HepG2 (cell line): ENCODE results near the gene SNED1.

Experiments
- ASH2L ChIP-seq: fragments of 300-600, 200-600 bp; sonication (generic); IDR thresholded peaks from 2 replicates; pipeline ENCODE4 v1.7.0; 2017; ENCODE audit warnings: low read depth, mild to moderate bottlenecking, moderate library complexity, mixed read lengths, low read length; ENCODE audit not compliant: insufficient read length
- CCAR2 ChIP-seq: fragments of 200-400 bp; formaldehyde crosslinking; optimal IDR thresholded peaks from 2 replicates; pipeline ENCODE3; 2018; ENCODE audit warnings: low read depth, mild to moderate bottlenecking, low read length, moderate library complexity
- CTCF ChIP-seq: sonication (generic); formaldehyde crosslinking; IDR thresholded peaks from 2 replicates; pipeline ENCODE4 v1.5.0; 2020; ENCODE audit warnings: mild to moderate bottlenecking, missing genetic modification reagents, moderate library complexity
- FOXC1 ChIP-seq: sonication (generic); formaldehyde crosslinking; IDR thresholded peaks from 2 replicates; pipeline ENCODE4 v1.8.0; 2022; ENCODE audit warnings: mild to moderate bottlenecking, missing genetic modification reagents, borderline replicate concordance
- PAX8 ChIP-seq: sonication (generic); formaldehyde crosslinking; IDR thresholded peaks from 2 replicates; pipeline ENCODE4 v1.8.0; 2022; ENCODE audit warnings: mild to moderate bottlenecking, missing genetic modification reagents, borderline replicate concordance
- ZBTB7B ChIP-seq: sonication (generic); formaldehyde crosslinking; IDR thresholded peaks from 2 replicates; pipeline ENCODE4 v1.4.0; 2020; ENCODE audit warnings: missing genetic modification reagents
- ZNF282 ChIP-seq: fragments of 450-650 bp; IDR thresholded peaks from 2 replicates; pipeline ENCODE4 v1.6.1; 2018; ENCODE audit not compliant: partially characterized antibody
- ZNF441 ChIP-seq: sonication (generic); formaldehyde crosslinking; IDR thresholded peaks from 2 replicates; pipeline ENCODE4 v1.7.0; 2021; ENCODE audit warnings: missing genetic modification reagents, borderline replicate concordance
- TF ChIP-seq, protein P1 (sequence below), 2 experiments: IDR thresholded peaks; 2 replicates each; pipeline ENCODE4 v1.6.1; 2011 to 2012; ENCODE audit warnings: low read length in 2 of 2, borderline replicate concordance in 1 of 2, low read depth in 1 of 2, mild to moderate bottlenecking in 1 of 2, moderate library complexity in 1 of 2

- TF ChIP-seq ZBTB7B, result no peak
- TF ChIP-seq ZNF282, result no peak
- TF ChIP-seq CCAR2, result no peak
- TF ChIP-seq, protein P1, sequence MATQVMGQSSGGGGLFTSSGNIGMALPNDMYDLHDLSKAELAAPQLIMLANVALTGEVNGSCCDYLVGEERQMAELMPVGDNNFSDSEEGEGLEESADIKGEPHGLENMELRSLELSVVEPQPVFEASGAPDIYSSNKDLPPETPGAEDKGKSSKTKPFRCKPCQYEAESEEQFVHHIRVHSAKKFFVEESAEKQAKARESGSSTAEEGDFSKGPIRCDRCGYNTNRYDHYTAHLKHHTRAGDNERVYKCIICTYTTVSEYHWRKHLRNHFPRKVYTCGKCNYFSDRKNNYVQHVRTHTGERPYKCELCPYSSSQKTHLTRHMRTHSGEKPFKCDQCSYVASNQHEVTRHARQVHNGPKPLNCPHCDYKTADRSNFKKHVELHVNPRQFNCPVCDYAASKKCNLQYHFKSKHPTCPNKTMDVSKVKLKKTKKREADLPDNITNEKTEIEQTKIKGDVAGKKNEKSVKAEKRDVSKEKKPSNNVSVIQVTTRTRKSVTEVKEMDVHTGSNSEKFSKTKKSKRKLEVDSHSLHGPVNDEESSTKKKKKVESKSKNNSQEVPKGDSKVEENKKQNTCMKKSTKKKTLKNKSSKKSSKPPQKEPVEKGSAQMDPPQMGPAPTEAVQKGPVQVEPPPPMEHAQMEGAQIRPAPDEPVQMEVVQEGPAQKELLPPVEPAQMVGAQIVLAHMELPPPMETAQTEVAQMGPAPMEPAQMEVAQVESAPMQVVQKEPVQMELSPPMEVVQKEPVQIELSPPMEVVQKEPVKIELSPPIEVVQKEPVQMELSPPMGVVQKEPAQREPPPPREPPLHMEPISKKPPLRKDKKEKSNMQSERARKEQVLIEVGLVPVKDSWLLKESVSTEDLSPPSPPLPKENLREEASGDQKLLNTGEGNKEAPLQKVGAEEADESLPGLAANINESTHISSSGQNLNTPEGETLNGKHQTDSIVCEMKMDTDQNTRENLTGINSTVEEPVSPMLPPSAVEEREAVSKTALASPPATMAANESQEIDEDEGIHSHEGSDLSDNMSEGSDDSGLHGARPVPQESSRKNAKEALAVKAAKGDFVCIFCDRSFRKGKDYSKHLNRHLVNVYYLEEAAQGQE (IDR thresholded peaks at IDR 0.05; ENCODE audit: borderline replicate concordance in 1 of 2, low read depth in 1 of 2, low read length in 2 of 2), result no peak
- TF ChIP-seq FOXC1 (CRISPR knock-in tag), result no peak
- no peak for TF ChIP-seq ASH2L
- TF ChIP-seq ZNF441 (CRISPR knock-in tag), result no peak
- no peak for TF ChIP-seq PAX8 (CRISPR knock-in tag)
- TF ChIP-seq CTCF (CRISPR knock-in tag), result no peak
These were observed 48.4 kb upstream of the SNED1 start for GRCh38 chr2:240949791-240950705.
